HL-60 (cell line): Measurements from ENCODE around the gene OSCAR.

Experiments used
- GABPA ChIP-seq: IDR thresholded peaks from 2 replicates; pipeline ENCODE4 v1.6.1; 2012; ENCODE audit warnings: low read depth
- POLR2AphosphoS5 ChIP-seq: IDR thresholded peaks from 2 replicates; pipeline ENCODE4 v1.6.1; 2012; ENCODE audit warnings: low read depth
- SPI1 ChIP-seq: IDR thresholded peaks from 2 replicates; pipeline ENCODE4 v1.6.1; 2012; ENCODE audit warnings: low read depth, mild to moderate bottlenecking, borderline replicate concordance
- TF ChIP-seq, protein P1 (sequence below): IDR thresholded peaks from one replicate; pipeline ENCODE4 v1.5.1; 2011; ENCODE audit warnings: low read length, control low read depth, inconsistent platforms; ENCODE audit not compliant: insufficient read depth
- TF ChIP-seq, protein P2 (sequence below): IDR thresholded peaks from 2 replicates; pipeline ENCODE4 v1.6.1; 2012; ENCODE audit warnings: low read depth; ENCODE audit not compliant: insufficient replicate concordance

DNA sequence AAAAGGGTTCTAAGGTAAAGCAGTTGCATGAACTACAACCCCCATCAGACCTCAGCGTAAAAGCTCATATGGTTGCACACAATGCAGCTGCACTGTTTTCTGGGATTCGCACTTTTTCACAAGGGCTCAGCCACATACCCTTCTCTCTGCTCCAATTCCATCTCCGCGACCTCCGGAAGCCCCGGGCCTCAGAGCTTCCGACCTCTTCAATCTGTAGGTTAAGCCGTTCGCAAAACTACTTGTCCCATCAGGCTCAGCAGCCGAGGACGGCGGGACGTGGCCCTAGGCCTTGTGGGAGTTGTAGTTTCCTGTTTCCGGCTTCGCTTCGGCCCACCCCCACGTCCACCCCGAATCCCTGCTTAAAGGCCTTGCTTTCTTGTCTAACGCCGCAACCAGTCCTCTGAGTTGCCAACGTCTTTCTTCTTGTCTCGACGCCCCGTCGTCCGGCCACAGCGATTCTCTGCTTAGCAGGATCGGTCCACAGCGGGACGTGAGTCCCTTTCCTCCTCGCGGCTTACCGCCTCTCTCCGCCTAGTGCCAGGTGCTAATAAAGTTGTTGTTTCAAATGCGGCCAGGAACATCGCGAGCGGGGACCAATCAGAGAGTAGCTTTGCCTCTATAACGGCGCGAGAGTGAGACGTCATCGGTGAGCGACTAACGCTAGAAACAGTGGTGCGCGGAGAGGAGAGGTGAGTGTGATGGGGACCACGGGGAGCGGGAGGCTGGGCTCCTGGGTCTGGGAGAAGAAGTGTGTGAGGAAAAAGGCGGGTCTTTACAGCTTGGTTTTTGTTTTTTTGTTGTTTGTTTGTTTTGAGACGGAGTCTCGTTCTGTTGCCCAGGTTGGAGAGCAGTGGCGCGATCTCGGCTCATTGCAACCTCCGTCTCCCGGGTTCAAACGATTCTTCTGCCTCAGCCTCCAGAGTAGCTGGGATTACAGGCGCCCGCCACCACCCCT lies 14.8 kb upstream of the OSCAR start, which contains the start of the genes PRPF31 and TFPT:
- TF ChIP-seq, protein P1, sequence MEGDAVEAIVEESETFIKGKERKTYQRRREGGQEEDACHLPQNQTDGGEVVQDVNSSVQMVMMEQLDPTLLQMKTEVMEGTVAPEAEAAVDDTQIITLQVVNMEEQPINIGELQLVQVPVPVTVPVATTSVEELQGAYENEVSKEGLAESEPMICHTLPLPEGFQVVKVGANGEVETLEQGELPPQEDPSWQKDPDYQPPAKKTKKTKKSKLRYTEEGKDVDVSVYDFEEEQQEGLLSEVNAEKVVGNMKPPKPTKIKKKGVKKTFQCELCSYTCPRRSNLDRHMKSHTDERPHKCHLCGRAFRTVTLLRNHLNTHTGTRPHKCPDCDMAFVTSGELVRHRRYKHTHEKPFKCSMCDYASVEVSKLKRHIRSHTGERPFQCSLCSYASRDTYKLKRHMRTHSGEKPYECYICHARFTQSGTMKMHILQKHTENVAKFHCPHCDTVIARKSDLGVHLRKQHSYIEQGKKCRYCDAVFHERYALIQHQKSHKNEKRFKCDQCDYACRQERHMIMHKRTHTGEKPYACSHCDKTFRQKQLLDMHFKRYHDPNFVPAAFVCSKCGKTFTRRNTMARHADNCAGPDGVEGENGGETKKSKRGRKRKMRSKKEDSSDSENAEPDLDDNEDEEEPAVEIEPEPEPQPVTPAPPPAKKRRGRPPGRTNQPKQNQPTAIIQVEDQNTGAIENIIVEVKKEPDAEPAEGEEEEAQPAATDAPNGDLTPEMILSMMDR, result no peak
- TF ChIP-seq POLR2AphosphoS5 (peak; percentile 83), GABPA (peak; percentile 65), SPI1 (no peak)
- TF ChIP-seq, protein P2, sequence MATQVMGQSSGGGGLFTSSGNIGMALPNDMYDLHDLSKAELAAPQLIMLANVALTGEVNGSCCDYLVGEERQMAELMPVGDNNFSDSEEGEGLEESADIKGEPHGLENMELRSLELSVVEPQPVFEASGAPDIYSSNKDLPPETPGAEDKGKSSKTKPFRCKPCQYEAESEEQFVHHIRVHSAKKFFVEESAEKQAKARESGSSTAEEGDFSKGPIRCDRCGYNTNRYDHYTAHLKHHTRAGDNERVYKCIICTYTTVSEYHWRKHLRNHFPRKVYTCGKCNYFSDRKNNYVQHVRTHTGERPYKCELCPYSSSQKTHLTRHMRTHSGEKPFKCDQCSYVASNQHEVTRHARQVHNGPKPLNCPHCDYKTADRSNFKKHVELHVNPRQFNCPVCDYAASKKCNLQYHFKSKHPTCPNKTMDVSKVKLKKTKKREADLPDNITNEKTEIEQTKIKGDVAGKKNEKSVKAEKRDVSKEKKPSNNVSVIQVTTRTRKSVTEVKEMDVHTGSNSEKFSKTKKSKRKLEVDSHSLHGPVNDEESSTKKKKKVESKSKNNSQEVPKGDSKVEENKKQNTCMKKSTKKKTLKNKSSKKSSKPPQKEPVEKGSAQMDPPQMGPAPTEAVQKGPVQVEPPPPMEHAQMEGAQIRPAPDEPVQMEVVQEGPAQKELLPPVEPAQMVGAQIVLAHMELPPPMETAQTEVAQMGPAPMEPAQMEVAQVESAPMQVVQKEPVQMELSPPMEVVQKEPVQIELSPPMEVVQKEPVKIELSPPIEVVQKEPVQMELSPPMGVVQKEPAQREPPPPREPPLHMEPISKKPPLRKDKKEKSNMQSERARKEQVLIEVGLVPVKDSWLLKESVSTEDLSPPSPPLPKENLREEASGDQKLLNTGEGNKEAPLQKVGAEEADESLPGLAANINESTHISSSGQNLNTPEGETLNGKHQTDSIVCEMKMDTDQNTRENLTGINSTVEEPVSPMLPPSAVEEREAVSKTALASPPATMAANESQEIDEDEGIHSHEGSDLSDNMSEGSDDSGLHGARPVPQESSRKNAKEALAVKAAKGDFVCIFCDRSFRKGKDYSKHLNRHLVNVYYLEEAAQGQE, result no peak
